Panc1 (cell line): Measurements from ENCODE around the gene ABCA7.

ENCODE experiments used
- CTCF ChIP-seq: fragments of 450-650 bp; IDR thresholded peaks from 2 replicates; pipeline ENCODE4 v1.5.1; 2017; ENCODE audit warnings: mild to moderate bottlenecking
- POLR2AphosphoS5 ChIP-seq: IDR thresholded peaks from 2 replicates; pipeline ENCODE4 v1.6.1; 2012; ENCODE audit warnings: mild to moderate bottlenecking, low read depth, low read length, moderate library complexity
- REST ChIP-seq, 2 experiments: IDR thresholded peaks; 2 replicates each; pipeline ENCODE4 v1.6.1; 2011 to 2012; ENCODE audit warnings: low read depth in 2 of 2, control low read depth in 1 of 2, low read length in 1 of 2, mild to moderate bottlenecking in 1 of 2, moderate library complexity in 1 of 2; ENCODE audit not compliant: insufficient read depth in 1 of 2
- TCF7L2 ChIP-seq: IDR thresholded peaks from 2 replicates; pipeline ENCODE4 v1.6.1; 2011; ENCODE audit warnings: mild to moderate bottlenecking, low read depth, low read length, inconsistent platforms

GRCh38 chr19:1014161-1015060, 25.5 kb upstream of the ABCA7 start:
- no peak for TF ChIP-seq CTCF
- TF ChIP-seq POLR2AphosphoS5: no peak
- TF ChIP-seq TCF7L2: no peak
- no peak for TF ChIP-seq REST (IDR thresholded peaks at IDR 0.05; ENCODE audit: insufficient read depth in 1 of 2, low read depth in 2 of 2, low read length in 1 of 2)
